GM21423 (cell line): ENCODE measurements around the gene SHMT2.

ENCODE experiments used
- ATAC-seq: cut with Tn5 transposase; IDR thresholded peaks from one replicate; pipeline ENCODE4 v1.9.1; 2021; ENCODE audit warnings: mild to moderate bottlenecking, moderate library complexity; ENCODE audit not compliant: unreplicated experiment

Gene SHMT2

GRCh38 chr12:57213763-57214397, 15.6 kb upstream of the SHMT2 start:
- ATAC-seq = no peak

- ATAC-seq = no peak
These were observed 15.1 kb upstream of the SHMT2 start for GRCh38 chr12:57214398-57214781.

GRCh38 chr12:57215065-57215464, 14.4 kb upstream of the SHMT2 start:
- ATAC-seq = no peak

- no peak for ATAC-seq
These were observed 13.9 kb upstream of the SHMT2 start for GRCh38 chr12:57215668-57216013.

GRCh38 chr12:57216014-57216911, 13.2 kb upstream of the SHMT2 start, which contains the start of gene NXPH4:
Gene NXPH4, plus strand, starts transcription at chr12:57216794. Its CDS starts 176 bp downstream, at chr12:57216970.
- ATAC-seq = no peak

- ATAC-seq = no peak
These were observed 12.3 kb upstream of the SHMT2 start for GRCh38 chr12:57216921-57217879.

GRCh38 chr12:57218030-57218853, 11.3 kb upstream of the SHMT2 start:
- no peak for ATAC-seq

- no peak for ATAC-seq
These were observed 10.1 kb upstream of the SHMT2 start for GRCh38 chr12:57219205-57219992.

GRCh38 chr12:57219993-57220754, 9.3 kb upstream of the SHMT2 start:
- ATAC-seq = no peak

- no peak for ATAC-seq
These were observed 8.7 kb upstream of the SHMT2 start for GRCh38 chr12:57220770-57221168.

- no peak for ATAC-seq
These were observed 8.2 kb upstream of the SHMT2 start for GRCh38 chr12:57221169-57221917.

GRCh38 chr12:57222286-57223190, 7.0 kb upstream of the SHMT2 start:
- no peak for ATAC-seq

GRCh38 chr12:57223191-57224165, 6.0 kb upstream of the SHMT2 start:
- ATAC-seq = no peak

- no peak for ATAC-seq
These were observed 5.1 kb upstream of the SHMT2 start for GRCh38 chr12:57224278-57224972.

GRCh38 chr12:57224973-57225679, 4.4 kb upstream of the SHMT2 start:
- ATAC-seq = no peak
